GM12891 (cell line): ENCODE data around the gene CRYBA2.

Source experiments
- PAX5 ChIP-seq: IDR thresholded peaks from 2 replicates; pipeline ENCODE4 v1.6.1; 2011; ENCODE audit warnings: low read length, moderate library complexity, mild to moderate bottlenecking; ENCODE audit not compliant: insufficient read depth, severe bottlenecking
- POLR2A ChIP-seq: IDR thresholded peaks from 2 replicates; pipeline ENCODE4 v1.6.1; 2011; ENCODE audit warnings: low read depth, low read length, control low read depth
- POLR2AphosphoS5 ChIP-seq: IDR thresholded peaks from 2 replicates; pipeline ENCODE4 v1.6.1; 2011; ENCODE audit warnings: low read depth, low read length, control low read depth
- SPI1 ChIP-seq: IDR thresholded peaks from 2 replicates; pipeline ENCODE4 v1.6.1; 2011; ENCODE audit warnings: low read depth, low read length, control low read depth
- TAF1 ChIP-seq: IDR thresholded peaks from 2 replicates; pipeline ENCODE4 v1.6.1; 2011; ENCODE audit warnings: low read depth, low read length, control low read depth

DNA sequence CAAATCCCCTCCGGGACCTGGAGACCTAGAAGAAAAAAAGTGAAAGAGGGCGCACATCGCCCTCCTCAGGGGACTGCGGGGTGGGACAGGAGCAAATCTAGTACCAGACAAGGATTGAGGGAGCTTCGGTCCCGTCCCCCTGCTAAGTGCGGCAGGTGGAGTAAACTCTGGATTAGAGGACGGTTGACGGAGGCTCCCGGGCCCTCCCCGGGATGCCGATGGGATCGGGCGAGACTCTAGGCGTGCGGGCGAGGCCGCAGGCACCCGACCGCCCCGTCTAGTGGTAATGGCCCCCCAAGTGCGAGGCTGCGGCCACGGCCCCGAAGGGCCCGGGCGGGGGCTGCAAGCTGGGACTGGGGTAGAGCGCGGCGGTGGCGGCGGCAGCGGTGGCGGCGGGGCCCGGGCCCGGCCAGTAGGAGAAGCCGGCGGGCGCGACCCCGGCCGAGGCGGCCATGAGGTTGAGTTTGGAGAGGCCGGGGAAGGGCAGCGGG lies 11.8 kb downstream of the CRYBA2 start:
- no peak for TF ChIP-seq TAF1
- no peak for TF ChIP-seq POLR2A
- TF ChIP-seq PAX5, result no peak
- TF ChIP-seq POLR2AphosphoS5, result no peak
- TF ChIP-seq SPI1, result no peak
